A673 (cell line): ENCODE results near the gene STAG1. TPM values are rescaled to one million over a fixed set of nuclear protein-coding genes. Genes with fewer than 3 reads are reported as not detected.

Experiments used
- BruUV-seq: library from RNA; stranded (reverse); fragments of 400-500 nt; replicated peaks from 2 replicates; lab custom pipeline; 2021; lab: Mats Ljungman, UMichigan
- CTCF ChIA-PET: fragments of 300-600 bp; sonication (Branson Sonifier 250); formaldehyde crosslinking; loops from one replicate; lab custom pipeline; 2022; ENCODE audit warnings: antibody characterized with exemption; lab: Charles Lee
- POLR2A ChIA-PET: fragments of 300-600 bp; sonication (Branson Sonifier 250); formaldehyde crosslinking; loops from one replicate; lab custom pipeline; 2022; ENCODE audit warnings: antibody characterized with exemption; ENCODE audit not compliant: low non-redundant PET; lab: Charles Lee
- DNase-seq: peaks from one replicate; pipeline ENCODE4 v3.0.0-alpha.2; 2015; ENCODE audit warnings: low spot score
- H3K27ac ChIP-seq: fragments of 200-600 bp; sonication (generic); 2 replicates; pipeline ENCODE4 v1.5.1; 2016; ENCODE audit warnings: mixed run types, low read depth, mild to moderate bottlenecking, mixed read lengths, antibody characterized with exemption, low read length; ENCODE audit not compliant: poor library complexity, severe bottlenecking
- H3K27me3 ChIP-seq: fragments of 200-600 bp; sonication (generic); replicated peaks from 2 replicates; pipeline ENCODE4 v1.6.1; 2017; ENCODE audit warnings: mixed run types, low read depth, mild to moderate bottlenecking, mixed read lengths, antibody characterized with exemption, low read length; ENCODE audit not compliant: insufficient read depth, poor library complexity
- H3K36me3 ChIP-seq: fragments of 200-600 bp; sonication (generic); 2 replicates; pipeline ENCODE4 v1.6.1; 2016; ENCODE audit warnings: mixed run types, mild to moderate bottlenecking, mixed read lengths, antibody characterized with exemption, low read length; ENCODE audit not compliant: insufficient read depth, poor library complexity, severe bottlenecking
- H3K4me1 ChIP-seq: fragments of 200-600 bp; sonication (generic); 2 replicates; pipeline ENCODE4 v1.6.1; 2017; ENCODE audit warnings: mixed run types, mild to moderate bottlenecking, mixed read lengths, antibody characterized with exemption, low read length; ENCODE audit not compliant: insufficient read depth, poor library complexity, severe bottlenecking
- H3K4me3 ChIP-seq: fragments of 200-600 bp; sonication (generic); 2 replicates; pipeline ENCODE4 v1.5.1; 2016; ENCODE audit warnings: low read depth, mixed run types, mild to moderate bottlenecking, mixed read lengths, low read length; ENCODE audit not compliant: poor library complexity, severe bottlenecking
- H3K9me3 ChIP-seq: fragments of 200-600 bp; sonication (generic); 2 replicates; pipeline ENCODE4 v1.6.1; 2016; ENCODE audit warnings: mixed run types, low read depth, mild to moderate bottlenecking, mixed read lengths, antibody characterized with exemption, low read length; ENCODE audit not compliant: poor library complexity, severe bottlenecking
- EZH2 ChIP-seq: fragments of 200-600 bp; sonication (generic); IDR thresholded peaks from 2 replicates; pipeline ENCODE4 v1.6.1; 2017; ENCODE audit warnings: borderline replicate concordance, low read depth, mild to moderate bottlenecking, mixed read lengths, antibody characterized with exemption, low read length; ENCODE audit not compliant: poor library complexity, severe bottlenecking
- intact Hi-C: fragments of 100-400 bp; cut with micrococcal nuclease; formaldehyde crosslinking; loops from one replicate; pipeline ENCODE4 v1.10.0; 2022; ENCODE audit not compliant: unreplicated experiment
- total RNA-seq: library from RNA; stranded (reverse); gene quantifications from 2 replicates; pipeline ENCODE4 v1.2.3, GENCODE V29; 2021
- TF ChIP-seq, protein P1 (sequence below): fragments of 300-800, 200-600 bp; sonication (generic); conservative IDR thresholded peaks from 2 replicates; pipeline ENCODE4 v1.5.1; 2017; ENCODE audit warnings: low read depth, mild to moderate bottlenecking, antibody characterized with exemption, low read length, moderate library complexity, mixed read lengths

Gene STAG1
- total RNA-seq, 1 experiment from 2014 or later = 47.4 TPM

- H3K4me1 ChIP-seq = no peaks in the 10 kb centered on the region
- no TSS peak for BruUV-seq
- intact Hi-C loops = no loop called here
- POLR2A ChIA-PET = no interaction called here
- CTCF ChIA-PET = no interaction called here
- no peak for TF ChIP-seq EZH2
- TF ChIP-seq, protein P1, sequence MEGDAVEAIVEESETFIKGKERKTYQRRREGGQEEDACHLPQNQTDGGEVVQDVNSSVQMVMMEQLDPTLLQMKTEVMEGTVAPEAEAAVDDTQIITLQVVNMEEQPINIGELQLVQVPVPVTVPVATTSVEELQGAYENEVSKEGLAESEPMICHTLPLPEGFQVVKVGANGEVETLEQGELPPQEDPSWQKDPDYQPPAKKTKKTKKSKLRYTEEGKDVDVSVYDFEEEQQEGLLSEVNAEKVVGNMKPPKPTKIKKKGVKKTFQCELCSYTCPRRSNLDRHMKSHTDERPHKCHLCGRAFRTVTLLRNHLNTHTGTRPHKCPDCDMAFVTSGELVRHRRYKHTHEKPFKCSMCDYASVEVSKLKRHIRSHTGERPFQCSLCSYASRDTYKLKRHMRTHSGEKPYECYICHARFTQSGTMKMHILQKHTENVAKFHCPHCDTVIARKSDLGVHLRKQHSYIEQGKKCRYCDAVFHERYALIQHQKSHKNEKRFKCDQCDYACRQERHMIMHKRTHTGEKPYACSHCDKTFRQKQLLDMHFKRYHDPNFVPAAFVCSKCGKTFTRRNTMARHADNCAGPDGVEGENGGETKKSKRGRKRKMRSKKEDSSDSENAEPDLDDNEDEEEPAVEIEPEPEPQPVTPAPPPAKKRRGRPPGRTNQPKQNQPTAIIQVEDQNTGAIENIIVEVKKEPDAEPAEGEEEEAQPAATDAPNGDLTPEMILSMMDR = no peak
- H3K27me3 ChIP-seq = no peaks in the 10 kb centered on the region
- H3K9me3 ChIP-seq = no peaks in the 10 kb centered on the region
- DNase-seq = no peak
- H3K27ac ChIP-seq = no peak overlapping the region
- no peaks in the 10 kb centered on the region for H3K36me3 ChIP-seq
- H3K4me3 ChIP-seq = no peak overlapping the region
Observed at GRCh38 chr3:136720091-136720490, 32.1 kb downstream of the STAG1 start.

DNA sequence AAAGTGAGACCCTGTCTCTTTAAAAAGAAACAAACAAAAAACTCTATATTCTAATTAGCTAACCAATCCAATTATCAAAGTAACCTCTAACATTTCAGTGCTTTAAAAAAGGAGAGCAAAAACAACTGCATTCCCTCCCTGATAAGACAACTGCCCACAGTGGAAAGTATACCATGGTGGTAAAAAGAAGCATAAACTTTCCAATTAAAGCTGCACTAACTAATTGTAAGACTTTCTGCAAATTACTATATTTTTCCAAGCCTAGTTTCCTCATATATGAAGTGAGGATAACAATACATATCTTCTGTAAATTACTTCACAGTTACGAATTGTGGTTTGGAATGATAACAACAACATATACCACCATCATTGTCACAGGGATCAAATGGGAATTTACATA is 35.5 kb downstream of the STAG1 start:
- no peak for TF ChIP-seq EZH2
- TF ChIP-seq, protein P1 = no peak
- Histone ChIP-seq H3K4me3 (no peak overlapping the region), H3K27me3 (no peaks in the 10 kb centered on the region), H3K4me1 (no peaks in the 10 kb centered on the region), H3K36me3 (no peaks in the 10 kb centered on the region), H3K9me3 (no peaks in the 10 kb centered on the region), H3K27ac (no peak overlapping the region)
- BruUV-seq = no TSS peak
- intact Hi-C loops = no loop called here
- CTCF ChIA-PET = no interaction called here
- no peak for DNase-seq
- POLR2A ChIA-PET = no interaction called here

DNA sequence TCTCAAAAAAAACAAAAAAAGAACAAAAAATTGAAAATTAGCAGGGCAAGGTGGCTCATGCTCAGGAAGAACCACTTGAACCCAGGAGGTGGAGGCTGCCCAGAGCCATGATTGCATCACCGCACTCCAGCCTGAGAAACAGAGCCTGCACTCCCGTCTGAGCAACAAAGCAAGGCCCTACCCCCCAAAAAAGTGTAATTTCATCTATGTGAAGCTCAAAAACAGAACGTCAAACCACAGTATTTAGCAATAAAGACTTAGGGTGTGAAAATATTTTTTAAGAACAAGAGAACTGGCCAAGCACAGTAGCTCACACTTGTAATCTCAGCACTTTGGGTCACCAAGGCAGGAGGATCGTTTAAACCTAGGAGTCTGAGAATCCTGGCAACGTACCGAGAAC is 38.2 kb downstream of the STAG1 start:
- no TSS peak for BruUV-seq
- Histone ChIP-seq H3K27ac (no peak overlapping the region), H3K4me3 (no peak overlapping the region), H3K4me1 (no peaks in the 10 kb centered on the region), H3K36me3 (no peaks in the 10 kb centered on the region), H3K9me3 (no peaks in the 10 kb centered on the region), H3K27me3 (no peaks in the 10 kb centered on the region)
- TF ChIP-seq, protein P1 = no peak
- TF ChIP-seq EZH2 = no peak
- ChIA-PET POLR2A (no interaction called here), CTCF (no interaction called here)
- intact Hi-C loops = no loop called here
- DNase-seq = no peak
